ENCODE measurements around the gene ANKRD40.

GRCh38 chr17:50754521-50754920, 46.8 kb upstream of the ANKRD40 start:
- TF ChIP-seq POLR2AphosphoS5 (IDR thresholded peaks at IDR 0.05; ENCODE audit: insufficient read depth in 1 of 2, low read depth in 1 of 2) (no peak), POLR2A (IDR thresholded peaks at IDR 0.05) (no peak)
